BLaER1 (cell line): ENCODE measurements around the gene BHMT.

ENCODE experiments used
- H3K27ac ChIP-seq: shearing (Covaris generic); formaldehyde crosslinking; 2 replicates; pipeline ENCODE4 v1.8.1; 2022
- H3K27me3 ChIP-seq: shearing (Covaris generic); formaldehyde crosslinking; 2 replicates; pipeline ENCODE4 v1.8.1; 2022
- H3K36me3 ChIP-seq: shearing (Covaris generic); formaldehyde crosslinking; 2 replicates; pipeline ENCODE4 v1.8.1; 2022
- H3K4me1 ChIP-seq: shearing (Covaris generic); formaldehyde crosslinking; 2 replicates; pipeline ENCODE4 v1.8.1; 2022
- H3K4me2 ChIP-seq: shearing (Covaris generic); formaldehyde crosslinking; 2 replicates; pipeline ENCODE4 v1.8.1; 2022
- H3K4me3 ChIP-seq: shearing (Covaris generic); formaldehyde crosslinking; 2 replicates; pipeline ENCODE4 v1.8.1; 2022
- H3K9ac ChIP-seq: shearing (Covaris generic); formaldehyde crosslinking; 2 replicates; pipeline ENCODE4 v1.8.1; 2022
- H3K9me3 ChIP-seq: shearing (Covaris generic); formaldehyde crosslinking; 2 replicates; pipeline ENCODE4 v1.8.1; 2022
- H4K20me1 ChIP-seq: shearing (Covaris generic); formaldehyde crosslinking; 2 replicates; pipeline ENCODE4 v1.8.1; 2022
- Cebpa-rat ChIP-seq: shearing (Covaris generic); IDR thresholded peaks from 2 replicates; pipeline ENCODE4 v1.8.1; 2022

BHMT gene

GRCh38 chr5:79081779-79082178, 29.8 kb upstream of the BHMT start:
- no peaks in the 10 kb centered on the region for H3K27me3 ChIP-seq
- no peak overlapping the region for H3K27ac ChIP-seq
- H3K9me3 ChIP-seq = no peaks in the 10 kb centered on the region
- no peaks in the 10 kb centered on the region for H3K4me1 ChIP-seq
- no peaks in the 10 kb centered on the region for H4K20me1 ChIP-seq
- no peak overlapping the region for H3K9ac ChIP-seq
- no peak overlapping the region for H3K4me2 ChIP-seq
- H3K4me3 ChIP-seq = no peak overlapping the region
- no peaks in the 10 kb centered on the region for H3K36me3 ChIP-seq
- TF ChIP-seq Cebpa-rat = no peak

- Histone ChIP-seq H3K36me3 (no peaks in the 10 kb centered on the region), H4K20me1 (no peaks in the 10 kb centered on the region), H3K9ac (no peak overlapping the region), H3K9me3 (no peaks in the 10 kb centered on the region), H3K4me2 (no peak overlapping the region), H3K4me1 (no peaks in the 10 kb centered on the region), H3K27ac (no peak overlapping the region), H3K4me3 (no peak overlapping the region), H3K27me3 (no peaks in the 10 kb centered on the region)
- no peak for TF ChIP-seq Cebpa-rat
These were observed 25.5 kb upstream of the BHMT start for GRCh38 chr5:79086116-79086515.

GRCh38 chr5:79088507-79088906, 23.1 kb upstream of the BHMT start:
- Histone ChIP-seq H3K27ac (no peak overlapping the region), H4K20me1 (no peaks in the 10 kb centered on the region), H3K36me3 (no peaks in the 10 kb centered on the region), H3K4me3 (no peak overlapping the region), H3K27me3 (no peaks in the 10 kb centered on the region), H3K4me2 (no peak overlapping the region), H3K9me3 (no peaks in the 10 kb centered on the region), H3K9ac (no peak overlapping the region), H3K4me1 (no peaks in the 10 kb centered on the region)
- no peak for TF ChIP-seq Cebpa-rat

GRCh38 chr5:79091064-79091463, 20.5 kb upstream of the BHMT start:
- no peak overlapping the region for H3K4me3 ChIP-seq
- H3K9ac ChIP-seq = no peak overlapping the region
- H3K27ac ChIP-seq = no peak overlapping the region
- H3K9me3 ChIP-seq = no peaks in the 10 kb centered on the region
- H3K27me3 ChIP-seq = no peaks in the 10 kb centered on the region
- H3K36me3 ChIP-seq = no peaks in the 10 kb centered on the region
- TF ChIP-seq Cebpa-rat = no peak
- H3K4me2 ChIP-seq = no peak overlapping the region
- no peaks in the 10 kb centered on the region for H4K20me1 ChIP-seq
- H3K4me1 ChIP-seq = no peaks in the 10 kb centered on the region

GRCh38 chr5:79093762-79094161, 17.8 kb upstream of the BHMT start:
- TF ChIP-seq Cebpa-rat = no peak
- Histone ChIP-seq H4K20me1 (no peaks in the 10 kb centered on the region), H3K4me3 (no peak overlapping the region), H3K27ac (no peak overlapping the region), H3K9me3 (no peaks in the 10 kb centered on the region), H3K9ac (no peak overlapping the region), H3K4me1 (no peaks in the 10 kb centered on the region), H3K27me3 (no peaks in the 10 kb centered on the region), H3K4me2 (no peak overlapping the region), H3K36me3 (no peaks in the 10 kb centered on the region)

GRCh38 chr5:79105868-79106267, 5.7 kb upstream of the BHMT start:
- H3K27me3 ChIP-seq = no peaks in the 10 kb centered on the region
- no peak overlapping the region for H3K27ac ChIP-seq
- H3K9me3 ChIP-seq = no peaks in the 10 kb centered on the region
- no peak for TF ChIP-seq Cebpa-rat
- no peak overlapping the region for H3K4me3 ChIP-seq
- peaks cover 12% of the 10 kb centered on the region; the same call in 1 of the 2 replicates for H3K4me1 ChIP-seq
- H4K20me1 ChIP-seq = no peaks in the 10 kb centered on the region
- H3K4me2 ChIP-seq = no peak overlapping the region
- no peaks in the 10 kb centered on the region for H3K36me3 ChIP-seq
- no peak overlapping the region for H3K9ac ChIP-seq

- no peak for TF ChIP-seq Cebpa-rat
- no peak overlapping the region for H3K9ac ChIP-seq
- H3K4me1 ChIP-seq = peaks cover 12% of the 10 kb centered on the region; the same call in 1 of the 2 replicates
- no peaks in the 10 kb centered on the region for H3K27me3 ChIP-seq
- no peak overlapping the region for H3K4me3 ChIP-seq
- H3K4me2 ChIP-seq = peak overlapping the region; percentile 20; the same call in 1 of the 2 replicates
- H3K9me3 ChIP-seq = no peaks in the 10 kb centered on the region; the same call in 1 of the 2 replicates
- no peaks in the 10 kb centered on the region for H3K36me3 ChIP-seq
- H4K20me1 ChIP-seq = no peaks in the 10 kb centered on the region
- H3K27ac ChIP-seq = no peak overlapping the region
These were observed 4.4 kb upstream of the BHMT start for GRCh38 chr5:79107020-79107796.

GRCh38 chr5:79108086-79108485, 3.5 kb upstream of the BHMT start:
- Histone ChIP-seq H3K4me3 (no peak overlapping the region), H3K27me3 (no peaks in the 10 kb centered on the region), H3K4me2 (no peak overlapping the region), H3K27ac (no peak overlapping the region), H4K20me1 (no peaks in the 10 kb centered on the region), H3K4me1 (peaks cover 12% of the 10 kb centered on the region; the same call in 1 of the 2 replicates), H3K9ac (no peak overlapping the region), H3K9me3 (no peaks in the 10 kb centered on the region; the same call in 1 of the 2 replicates), H3K36me3 (no peaks in the 10 kb centered on the region)
- TF ChIP-seq Cebpa-rat = no peak

- H3K9me3 ChIP-seq = no peaks in the 10 kb centered on the region; the same call in 1 of the 2 replicates
- H3K4me2 ChIP-seq = no peak overlapping the region
- no peaks in the 10 kb centered on the region for H3K27me3 ChIP-seq
- H3K4me1 ChIP-seq = peaks cover 12% of the 10 kb centered on the region; the same call in 1 of the 2 replicates
- H3K36me3 ChIP-seq = no peaks in the 10 kb centered on the region
- no peak overlapping the region for H3K4me3 ChIP-seq
- TF ChIP-seq Cebpa-rat = no peak
- no peak overlapping the region for H3K9ac ChIP-seq
- H3K27ac ChIP-seq = no peak overlapping the region
- H4K20me1 ChIP-seq = no peaks in the 10 kb centered on the region
These were observed 2.8 kb upstream of the BHMT start for GRCh38 chr5:79108792-79109191.
